Stimulated activated CD4-positive, alpha-beta T cell treated with anti-CD3 and anti-CD28 coated beads, Interleukin-12 subunit alpha, Interleukin-12 subunit beta, amount 100 ng/mL, for 24 hours (primary cell): ENCODE data around the gene FMNL3.

ENCODE experiments used
- DNase-seq, 2 experiments: peaks; one replicate each; pipeline ENCODE4 v3.0.0-alpha.2; 2020; ENCODE audit warnings: low read depth in 2 of 2

The FMNL3 gene

GRCh38 chr12:49599961-49600360 is 107.2 kb downstream of the FMNL3 start:
- no peak for DNase-seq

GRCh38 chr12:49598527-49598926 is 108.7 kb downstream of the FMNL3 start:
- no peak for DNase-seq

DNA sequence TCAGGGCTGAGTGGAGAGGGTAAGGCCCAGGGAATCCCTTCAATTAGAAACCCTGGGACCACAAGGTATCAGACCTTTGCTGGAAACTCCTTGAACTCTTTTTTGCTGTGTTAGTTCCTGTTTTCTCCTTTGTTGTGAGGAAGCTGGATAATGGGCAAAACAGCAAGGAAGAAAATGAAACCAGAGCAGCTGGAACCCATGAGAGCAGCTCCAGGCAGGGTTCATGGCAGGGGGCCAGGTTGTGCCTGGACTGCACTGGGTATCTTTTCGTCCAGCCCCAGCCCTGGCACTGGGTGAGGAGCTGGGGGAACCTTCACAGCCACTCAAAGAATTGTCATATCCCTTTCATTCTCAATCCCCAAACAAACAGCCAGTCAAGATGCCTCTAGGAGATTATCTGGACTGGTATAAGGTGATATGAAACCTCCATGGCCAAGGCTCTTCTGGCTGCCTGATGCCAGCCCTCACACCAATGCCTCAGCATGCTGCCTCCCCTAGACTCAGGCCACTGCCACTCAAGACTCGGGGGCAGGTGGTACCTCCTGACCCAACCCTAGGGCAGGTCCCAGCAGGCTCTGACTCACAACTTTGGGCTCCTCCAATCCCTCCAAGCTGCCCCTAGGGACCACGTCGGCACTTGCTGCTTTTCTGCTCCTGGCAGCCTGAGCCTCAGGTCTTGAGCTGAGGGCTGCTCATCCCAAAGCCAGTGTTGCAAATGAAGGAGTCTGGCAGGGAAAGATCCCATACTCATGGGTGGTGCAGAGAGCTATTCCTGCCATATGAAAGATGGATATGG is 118.3 kb downstream of the FMNL3 start:
- no peak for DNase-seq

DNA sequence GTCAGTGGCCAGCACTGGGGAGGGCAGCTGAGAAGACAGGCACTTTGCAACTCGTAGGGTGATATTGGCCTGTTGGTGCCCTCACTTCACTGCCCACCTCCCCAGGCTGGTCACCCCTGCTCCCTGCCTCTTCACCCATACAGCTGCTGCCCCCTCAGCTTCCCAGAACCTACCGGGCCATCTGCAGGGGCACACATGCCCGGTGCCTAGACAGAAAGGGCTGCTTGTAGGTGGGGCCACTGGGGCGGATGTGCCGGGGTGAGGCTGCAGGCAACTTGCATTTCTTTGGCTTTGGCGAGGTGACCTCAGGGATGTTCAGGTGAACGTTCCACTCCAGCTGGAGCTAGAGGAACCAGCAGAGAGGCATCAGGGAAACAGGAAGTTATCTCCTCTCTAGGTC is 118.9 kb downstream of the FMNL3 start:
- DNase-seq, result no peak

DNA sequence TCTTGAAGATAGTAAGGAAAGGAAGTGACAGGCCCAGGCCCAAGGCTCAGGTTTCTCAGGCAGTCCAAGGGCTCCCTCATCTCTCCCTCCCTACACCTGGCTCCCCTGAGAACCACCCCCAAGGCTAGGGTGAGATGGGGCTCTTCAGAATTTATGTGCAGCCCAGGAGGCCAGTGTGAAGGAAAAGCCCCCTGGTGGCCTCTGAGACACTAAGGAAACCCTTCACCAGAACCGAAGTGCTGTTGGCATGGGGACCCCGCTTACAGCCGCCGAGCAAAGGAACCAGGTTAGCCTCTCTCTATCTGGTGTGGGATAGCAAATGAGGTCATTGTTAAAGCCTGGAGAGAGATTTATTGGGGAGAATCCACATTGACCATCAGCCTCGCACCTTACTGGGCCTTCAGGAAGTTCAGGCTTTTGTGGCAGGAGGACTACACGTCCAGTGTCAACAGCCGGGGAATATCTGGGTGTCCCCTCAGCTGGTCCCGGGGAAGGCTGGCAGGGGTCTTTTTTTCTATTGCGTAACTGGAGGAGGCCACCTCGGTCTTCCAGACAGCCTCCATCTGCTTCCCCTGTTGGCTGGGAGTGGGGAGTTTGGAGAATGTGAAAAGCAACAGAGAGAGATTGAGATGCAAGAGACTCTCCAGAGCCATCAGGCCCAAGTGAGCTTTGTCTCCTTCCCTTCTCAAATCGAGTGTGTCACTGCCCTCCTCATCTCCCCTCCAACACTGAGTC is 119.9 kb downstream of the FMNL3 start:
- DNase-seq, result no peak
